ENCODE data around the gene GNAZ. TPM values are rescaled to one million over a fixed set of nuclear protein-coding genes. Genes with fewer than 3 reads are reported as not detected.

GNAZ gene
- total and polyA plus RNA-seq, 4 donors: 0.21 to 2.2 (median 0.38) TPM

DNA sequence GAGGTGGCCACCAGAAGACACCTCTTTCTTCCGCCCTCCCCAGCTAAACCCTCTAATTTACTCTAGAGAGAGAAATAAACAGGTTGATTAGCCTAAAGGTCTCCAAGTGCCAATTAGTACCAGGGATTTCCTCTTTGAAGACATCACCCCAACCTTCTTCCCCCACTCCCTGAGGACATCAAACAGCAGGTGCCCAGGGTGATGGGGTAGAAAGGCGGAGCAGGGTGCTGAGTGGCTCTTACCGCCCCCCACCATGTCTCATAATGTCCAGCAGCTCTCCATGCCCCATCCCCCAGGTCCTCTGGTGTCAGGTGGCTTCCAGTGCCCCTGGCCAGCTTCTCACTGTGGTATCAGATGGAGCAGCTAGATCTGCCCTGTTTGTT, 5.3 kb upstream of the GNAZ start:
- peak; percentile 21 for DNase-seq (ENCODE audit: low spot score)
- H3K36me3 ChIP-seq (ENCODE audit: control insufficient read depth in 4 of 4, insufficient read depth in 3 of 4, low read depth in 1 of 4, low read length in 3 of 4): no peaks in the 10 kb centered on the region
- H3K9ac ChIP-seq (ENCODE audit: low read depth in 1 of 2, low read length in 2 of 2): no peak overlapping the region
- no peak overlapping the region for H3K27ac ChIP-seq (ENCODE audit: low read depth in 1 of 2, low read length in 2 of 2)
- TF ChIP-seq JUND (IDR thresholded peaks at IDR 0.05) (no peak), HNF4A (conservative IDR thresholded peaks at IDR 0.05) (no peak)
- TF ChIP-seq, protein P1, sequence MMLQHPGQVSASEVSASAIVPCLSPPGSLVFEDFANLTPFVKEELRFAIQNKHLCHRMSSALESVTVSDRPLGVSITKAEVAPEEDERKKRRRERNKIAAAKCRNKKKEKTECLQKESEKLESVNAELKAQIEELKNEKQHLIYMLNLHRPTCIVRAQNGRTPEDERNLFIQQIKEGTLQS (IDR thresholded peaks at IDR 0.05): no peak
- TF ChIP-seq, protein P2, sequence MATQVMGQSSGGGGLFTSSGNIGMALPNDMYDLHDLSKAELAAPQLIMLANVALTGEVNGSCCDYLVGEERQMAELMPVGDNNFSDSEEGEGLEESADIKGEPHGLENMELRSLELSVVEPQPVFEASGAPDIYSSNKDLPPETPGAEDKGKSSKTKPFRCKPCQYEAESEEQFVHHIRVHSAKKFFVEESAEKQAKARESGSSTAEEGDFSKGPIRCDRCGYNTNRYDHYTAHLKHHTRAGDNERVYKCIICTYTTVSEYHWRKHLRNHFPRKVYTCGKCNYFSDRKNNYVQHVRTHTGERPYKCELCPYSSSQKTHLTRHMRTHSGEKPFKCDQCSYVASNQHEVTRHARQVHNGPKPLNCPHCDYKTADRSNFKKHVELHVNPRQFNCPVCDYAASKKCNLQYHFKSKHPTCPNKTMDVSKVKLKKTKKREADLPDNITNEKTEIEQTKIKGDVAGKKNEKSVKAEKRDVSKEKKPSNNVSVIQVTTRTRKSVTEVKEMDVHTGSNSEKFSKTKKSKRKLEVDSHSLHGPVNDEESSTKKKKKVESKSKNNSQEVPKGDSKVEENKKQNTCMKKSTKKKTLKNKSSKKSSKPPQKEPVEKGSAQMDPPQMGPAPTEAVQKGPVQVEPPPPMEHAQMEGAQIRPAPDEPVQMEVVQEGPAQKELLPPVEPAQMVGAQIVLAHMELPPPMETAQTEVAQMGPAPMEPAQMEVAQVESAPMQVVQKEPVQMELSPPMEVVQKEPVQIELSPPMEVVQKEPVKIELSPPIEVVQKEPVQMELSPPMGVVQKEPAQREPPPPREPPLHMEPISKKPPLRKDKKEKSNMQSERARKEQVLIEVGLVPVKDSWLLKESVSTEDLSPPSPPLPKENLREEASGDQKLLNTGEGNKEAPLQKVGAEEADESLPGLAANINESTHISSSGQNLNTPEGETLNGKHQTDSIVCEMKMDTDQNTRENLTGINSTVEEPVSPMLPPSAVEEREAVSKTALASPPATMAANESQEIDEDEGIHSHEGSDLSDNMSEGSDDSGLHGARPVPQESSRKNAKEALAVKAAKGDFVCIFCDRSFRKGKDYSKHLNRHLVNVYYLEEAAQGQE (IDR thresholded peaks at IDR 0.05): no peak
- TF ChIP-seq, protein P3, sequence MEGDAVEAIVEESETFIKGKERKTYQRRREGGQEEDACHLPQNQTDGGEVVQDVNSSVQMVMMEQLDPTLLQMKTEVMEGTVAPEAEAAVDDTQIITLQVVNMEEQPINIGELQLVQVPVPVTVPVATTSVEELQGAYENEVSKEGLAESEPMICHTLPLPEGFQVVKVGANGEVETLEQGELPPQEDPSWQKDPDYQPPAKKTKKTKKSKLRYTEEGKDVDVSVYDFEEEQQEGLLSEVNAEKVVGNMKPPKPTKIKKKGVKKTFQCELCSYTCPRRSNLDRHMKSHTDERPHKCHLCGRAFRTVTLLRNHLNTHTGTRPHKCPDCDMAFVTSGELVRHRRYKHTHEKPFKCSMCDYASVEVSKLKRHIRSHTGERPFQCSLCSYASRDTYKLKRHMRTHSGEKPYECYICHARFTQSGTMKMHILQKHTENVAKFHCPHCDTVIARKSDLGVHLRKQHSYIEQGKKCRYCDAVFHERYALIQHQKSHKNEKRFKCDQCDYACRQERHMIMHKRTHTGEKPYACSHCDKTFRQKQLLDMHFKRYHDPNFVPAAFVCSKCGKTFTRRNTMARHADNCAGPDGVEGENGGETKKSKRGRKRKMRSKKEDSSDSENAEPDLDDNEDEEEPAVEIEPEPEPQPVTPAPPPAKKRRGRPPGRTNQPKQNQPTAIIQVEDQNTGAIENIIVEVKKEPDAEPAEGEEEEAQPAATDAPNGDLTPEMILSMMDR (IDR thresholded peaks at IDR 0.05; ENCODE audit: low read depth, low read length, missing input control): no peak
- TF ChIP-seq, protein P4, sequence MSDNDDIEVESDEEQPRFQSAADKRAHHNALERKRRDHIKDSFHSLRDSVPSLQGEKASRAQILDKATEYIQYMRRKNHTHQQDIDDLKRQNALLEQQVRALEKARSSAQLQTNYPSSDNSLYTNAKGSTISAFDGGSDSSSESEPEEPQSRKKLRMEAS (IDR thresholded peaks at IDR 0.05): no peak
- 94% methylated on average over 3 of the region's 3 CpGs for WGBS
- peaks cover 0 to 4% (median 4%) of the 10 kb centered on the region in 4 donors for H3K4me1 ChIP-seq (ENCODE audit: control insufficient read depth in 4 of 4, insufficient read depth in 4 of 4, low read length in 3 of 4)
- H3K4me3 ChIP-seq (ENCODE audit: low read depth in 1 of 3, low read length in 3 of 3): no peak overlapping the region
- H3K27me3 ChIP-seq (ENCODE audit: control insufficient read depth in 4 of 4, insufficient read depth in 4 of 4, low read length in 3 of 4): no peaks in the 10 kb centered on the region
- no peaks in the 10 kb centered on the region for H3K9me3 ChIP-seq (ENCODE audit: control insufficient read depth in 4 of 4, low read length in 3 of 4)

DNA sequence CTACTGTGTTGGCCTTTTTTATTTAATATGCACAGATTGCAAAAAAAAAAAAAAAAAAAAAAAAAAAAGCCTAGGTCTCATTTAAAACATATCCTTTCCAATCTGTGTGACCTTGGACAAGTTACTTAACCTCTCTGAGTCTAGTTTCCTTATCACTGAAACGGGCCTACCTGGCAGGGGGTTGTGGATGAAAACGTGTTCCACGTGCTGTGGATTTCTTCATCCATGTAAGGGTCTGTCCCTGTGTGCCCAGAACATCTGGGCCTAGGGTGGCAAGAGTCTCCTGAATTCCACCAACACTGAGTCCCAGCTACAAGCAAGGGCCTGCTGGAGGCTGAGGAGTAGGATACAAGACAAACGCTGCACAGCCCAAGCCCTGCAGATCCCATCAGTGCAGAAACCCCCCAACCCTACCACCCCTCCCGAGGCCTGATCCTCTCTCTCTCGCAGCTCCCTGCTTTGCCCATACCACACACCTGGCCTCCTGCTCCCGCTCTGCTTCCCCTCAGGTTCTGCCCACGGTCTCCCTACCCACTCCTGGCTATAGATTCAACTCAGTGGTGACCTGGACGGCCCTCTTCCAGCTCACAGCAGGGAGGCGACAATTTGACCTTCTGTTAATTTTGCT, 4.7 kb upstream of the GNAZ start:
- peaks cover 0 to 7% (median 4%) of the 10 kb centered on the region in 4 donors for H3K4me1 ChIP-seq (ENCODE audit: control insufficient read depth in 4 of 4, insufficient read depth in 4 of 4, low read length in 3 of 4)

More for the DNA sequence above, 4.7 kb upstream of the GNAZ start:
- Histone ChIP-seq H3K4me3 (ENCODE audit: low read depth in 1 of 3, low read length in 3 of 3) (no peak overlapping the region), H3K9me3 (ENCODE audit: control insufficient read depth in 4 of 4, low read length in 3 of 4) (no peaks in the 10 kb centered on the region), H3K27me3 (ENCODE audit: control insufficient read depth in 4 of 4, insufficient read depth in 4 of 4, low read length in 3 of 4) (no peaks in the 10 kb centered on the region), H3K27ac (ENCODE audit: low read depth in 1 of 2, low read length in 2 of 2) (no peak overlapping the region), H3K36me3 (ENCODE audit: control insufficient read depth in 4 of 4, insufficient read depth in 3 of 4, low read depth in 1 of 4, low read length in 3 of 4) (no peaks in the 10 kb centered on the region), H3K9ac (ENCODE audit: low read depth in 1 of 2, low read length in 2 of 2) (no peak overlapping the region)
- TF ChIP-seq FOXA1 (IDR thresholded peaks at IDR 0.05) (no peak), YY1 (IDR thresholded peaks at IDR 0.05) (no peak), RAD21 (IDR thresholded peaks at IDR 0.05) (no peak), SP1 (IDR thresholded peaks at IDR 0.05) (no peak), NR2F2 (IDR thresholded peaks at IDR 0.05) (no peak), HNF4G (IDR thresholded peaks at IDR 0.05) (no peak), EGR1 (IDR thresholded peaks at IDR 0.05; ENCODE audit: low read depth in 2 of 2) (no peak), HNF4A (conservative IDR thresholded peaks at IDR 0.05) (no peak), RXRA (IDR thresholded peaks at IDR 0.05) (no peak), GABPA (IDR thresholded peaks at IDR 0.05 in 1 of 2, conservative IDR thresholded peaks at IDR 0.05 in 1 of 2) (no peak)
- TF ChIP-seq, protein P4 (IDR thresholded peaks at IDR 0.05): no peak
- TF ChIP-seq, protein P1 (IDR thresholded peaks at IDR 0.05): no peak
- TF ChIP-seq, protein P3 (IDR thresholded peaks at IDR 0.05; ENCODE audit: low read depth, low read length, missing input control): no peak
- WGBS: 82% methylated on average over 10 of the region's 10 CpGs
- DNase-seq (ENCODE audit: low spot score): peak; percentile 14
